K562 (cell line): Measurements from ENCODE around the gene DDX39A. TPM values are rescaled to one million over a fixed set of nuclear protein-coding genes. Genes with fewer than 3 reads are reported as not detected.

ENCODE experiments used
- ATF7 ChIP-seq: fragments of 450-650 bp; IDR thresholded peaks from 2 replicates; pipeline ENCODE4 v1.7.1; 2014; ENCODE audit warnings: mild to moderate bottlenecking, moderate library complexity
- CREM ChIP-seq: IDR thresholded peaks from 2 replicates; pipeline ENCODE4 v1.6.1; 2014; ENCODE audit warnings: antibody characterized with exemption, low read depth
- DACH1 ChIP-seq: fragments of 450-650 bp; IDR thresholded peaks from 2 replicates; pipeline ENCODE4 v1.6.1; 2018; ENCODE audit not compliant: partially characterized antibody
- DDX20 ChIP-seq: fragments of 450-650 bp; IDR thresholded peaks from 2 replicates; pipeline ENCODE4 v1.6.1; 2016; ENCODE audit warnings: missing genetic modification characterization, low read depth, mild to moderate bottlenecking, missing compliant biosample characterization, moderate library complexity
- FOSL1 ChIP-seq: fragments of 200-800 bp; sonication (Bioruptor generic); conservative IDR thresholded peaks from 2 replicates; pipeline ENCODE4 v1.6.1; 2016; ENCODE audit warnings: missing genetic modification characterization, missing compliant biosample characterization
- FOXK2 ChIP-seq, 2 experiments: fragments of 450-650 bp; IDR thresholded peaks in 1 of 2; conservative IDR thresholded peaks in 1 of 2; 2 replicates each; pipeline ENCODE4 v1.6.1; 2016; ENCODE audit warnings: low read depth in 2 of 2, mild to moderate bottlenecking in 1 of 2
- HNRNPK ChIP-seq: fragments of 200-400 bp; formaldehyde crosslinking; IDR thresholded peaks from one replicate; pipeline ENCODE4 v1.6.1; 2018; ENCODE audit warnings: mild to moderate bottlenecking, low read depth, low read length; ENCODE audit not compliant: poor library complexity, severe bottlenecking
- KDM1A ChIP-seq, 2 experiments: fragments of 450-650 bp; IDR thresholded peaks; 2 replicates each; pipeline ENCODE4 v1.6.1; 2016; ENCODE audit warnings: mild to moderate bottlenecking in 2 of 2
- KDM2B ChIP-seq: fragments of 250-450 bp; sonication (Bioruptor Pico); IDR thresholded peaks from 2 replicates; pipeline ENCODE4 v1.8.0; 2021; ENCODE audit warnings: mild to moderate bottlenecking, moderate library complexity
- KLF1 ChIP-seq: fragments of 450-650 bp; IDR thresholded peaks from 2 replicates; pipeline ENCODE4 v1.6.1; 2016; ENCODE audit warnings: missing genetic modification characterization, missing compliant biosample characterization
- NFE2L1 ChIP-seq: fragments of 450-650 bp; IDR thresholded peaks from 2 replicates; pipeline ENCODE4 v1.6.1; 2016; ENCODE audit warnings: missing genetic modification characterization, low read depth, mild to moderate bottlenecking, missing compliant biosample characterization, moderate library complexity, borderline replicate concordance
- PPARD ChIP-seq: fragments of 250-450 bp; sonication (Bioruptor Pico); IDR thresholded peaks from 2 replicates; pipeline ENCODE4 v1.8.0; 2022; ENCODE audit warnings: inconsistent platforms, mild to moderate bottlenecking, moderate library complexity
- RBM34 ChIP-seq: fragments of 200-400 bp; formaldehyde crosslinking; IDR thresholded peaks from 2 replicates; pipeline ENCODE4 v1.6.1; 2018; ENCODE audit warnings: low read length, borderline replicate concordance; ENCODE audit not compliant: insufficient read depth
- SRSF7 ChIP-seq: fragments of 200-400 bp; formaldehyde crosslinking; optimal IDR thresholded peaks from 2 replicates; pipeline ENCODE3; 2017; ENCODE audit warnings: mild to moderate bottlenecking, low read depth, low read length
- TSC22D4 ChIP-seq: fragments of 450-650 bp; IDR thresholded peaks from 2 replicates; pipeline ENCODE4 v1.6.1; 2016; ENCODE audit warnings: missing genetic modification characterization, missing biosample characterization, control low read depth
- USF2 ChIP-seq: sonication (generic); formaldehyde crosslinking; IDR thresholded peaks from 2 replicates; pipeline ENCODE4 v1.5.0; 2020; ENCODE audit warnings: missing genetic modification reagents
- VEZF1 ChIP-seq: fragments of 200-800 bp; sonication (Bioruptor generic); IDR thresholded peaks from 2 replicates; pipeline ENCODE4 v1.6.1; 2017; ENCODE audit warnings: missing genetic modification characterization, missing compliant biosample characterization
- ZNF239 ChIP-seq: fragments of 250-450 bp; sonication (Bioruptor Pico); IDR thresholded peaks from 2 replicates; pipeline ENCODE4 v1.4.0; 2020; ENCODE audit warnings: mild to moderate bottlenecking
- ZNF263 ChIP-seq: sonication (generic); formaldehyde crosslinking; IDR thresholded peaks from 2 replicates; pipeline ENCODE4 v1.8.0; 2022; ENCODE audit warnings: mild to moderate bottlenecking, missing genetic modification reagents, borderline replicate concordance
- ZNF282 ChIP-seq: sonication (generic); formaldehyde crosslinking; IDR thresholded peaks from 2 replicates; pipeline ENCODE4 v1.8.1; 2023; ENCODE audit warnings: missing genetic modification reagents
- ZNF384 ChIP-seq: IDR thresholded peaks from 2 replicates; pipeline ENCODE4 v1.6.1; 2012; ENCODE audit warnings: low read depth, low read length, improper control_type of control experiment
- ZNF696 ChIP-seq: fragments of 250-450 bp; sonication (Bioruptor Pico); conservative IDR thresholded peaks from 2 replicates; pipeline ENCODE4 v1.4.0; 2020; ENCODE audit warnings: mild to moderate bottlenecking, moderate library complexity
- polyA plus RNA-seq, 8 experiments: library from polyadenylated mRNA; depleted of rRNA in 4 of 8; stranded (reverse) in 5 of 8; unstranded in 3 of 8; fragments of >200 nt; fragmentation: Nextera tagmentation in 2 of 8; fragmentation: Illumina TruSeq in 1 of 8; extraction: Ambion mirVana in 2 of 8; extraction: Trizol in 1 of 8; gene quantifications; 2 replicates each; pipeline versions ENCODE4 v1.2.1 to v1.2.3, GENCODE V29; 2011 to 2014; ENCODE audit warnings: inconsistent platforms in 1 of 8, missing spikeins in 1 of 8
- total RNA-seq, 7 experiments: library from RNA; depleted of rRNA in 6 of 7; stranded (reverse); fragments of >200 nt in 6 of 7; fragmentation: Illumina TruSeq in 2 of 7; extraction: Trizol in 2 of 7; gene quantifications; 2 replicates each; pipeline versions ENCODE4 v1.2.1 to v1.2.3, GENCODE V29; 2011 to 2021; ENCODE audit warnings: low replicate concordance in 1 of 7

DDX39A gene
- total and polyA plus RNA-seq, 9 of the 15 experiments (the other 6 are each of a cell fraction or from before 2014, with no cell fraction given) = 90.3 to 250 (median 188) TPM

GRCh38 chr19:14402332-14403144 is 16.6 kb downstream of the DDX39A start (continued):
- TF ChIP-seq FOXK2 (conservative IDR thresholded peaks at IDR 0.05 in 1 of 2, IDR thresholded peaks at IDR 0.05 in 1 of 2; ENCODE audit: low read depth in 2 of 2) = peak in 1 of 2 experiments; percentile 62; a peak in 1 of 4 replicates
- peak; percentile 84 for TF ChIP-seq ZNF384
- no peak for TF ChIP-seq KDM2B (CRISPR knock-in tag)
- no peak for TF ChIP-seq DDX20 (tag)
- TF ChIP-seq ATF7 = no peak
- TF ChIP-seq KDM1A (IDR thresholded peaks at IDR 0.05) = no peak
- no peak for TF ChIP-seq ZNF239 (CRISPR knock-in tag)
- peak; percentile 91 for TF ChIP-seq FOSL1
- no peak for TF ChIP-seq SRSF7
- no peak for TF ChIP-seq USF2 (CRISPR knock-in tag)
- TF ChIP-seq RBM34 = no peak
- no peak for TF ChIP-seq NFE2L1 (tag)
- peak; percentile 56; the same call in 1 of the 2 replicates for TF ChIP-seq ZNF263
- peak; percentile 72 for TF ChIP-seq CREM
- no peak for TF ChIP-seq KLF1 (tag)
- no peak for TF ChIP-seq ZNF696 (CRISPR knock-in tag)
- no peak for TF ChIP-seq DACH1
- peak; percentile 74 for TF ChIP-seq VEZF1 (CRISPR knock-in tag)
- no peak for TF ChIP-seq ZNF282 (CRISPR knock-in tag)
- TF ChIP-seq HNRNPK = no peak
- TF ChIP-seq PPARD (CRISPR knock-in tag) = no peak
- no peak for TF ChIP-seq TSC22D4 (tag)
